Endothelial cell of umbilical vein (primary cell): ENCODE results near the gene SMPX. TPM values are rescaled to one million over a fixed set of nuclear protein-coding genes. Genes with fewer than 3 reads are reported as not detected.

Source experiments
- BruUV-seq: library from RNA; stranded (reverse); fragments of 400-500 nt; replicated peaks from 2 replicates; lab custom pipeline; 2021; lab: Mats Ljungman, UMichigan
- CTCF ChIA-PET: fragments of 300-600, 350-600 bp; sonication (Branson Sonifier 250); formaldehyde crosslinking; loops from one replicate; lab custom pipeline; 2021; ENCODE audit warnings: antibody characterized with exemption, inconsistent platforms; lab: Charles Lee
- POLR2A ChIA-PET: fragments of 300-600, 350-600 bp; sonication (Branson Sonifier 250); formaldehyde crosslinking; loops from one replicate; lab custom pipeline; 2021; ENCODE audit warnings: antibody characterized with exemption, inconsistent platforms; lab: Charles Lee
- DNase-seq: peaks from one replicate; pipeline ENCODE4 v3.0.0-alpha.2; 2011; ENCODE audit warnings: low read depth, low spot score
- FAIRE-seq: peaks from 2 replicates; lab custom pipeline; 2011; peaks lifted over from hg19 to GRCh38; lab: Jason Lieb, UNC
- H2AFZ ChIP-seq: 2 replicates; pipeline ENCODE4 v1.6.0; 2012; ENCODE audit warnings: low read depth, low read length, control low read depth, inconsistent platforms
- H3K27ac ChIP-seq: 2 replicates; pipeline ENCODE4 v1.5.1; 2011; ENCODE audit warnings: low read depth, mild to moderate bottlenecking, control low read depth, low read length, moderate library complexity; ENCODE audit not compliant: insufficient read depth
- H3K27me3 ChIP-seq, 2 experiments: 2 replicates each; pipeline versions ENCODE4 v1.6.0 to v1.6.1; 2011; ENCODE audit warnings: low read length in 2 of 2, mixed read lengths in 1 of 2; ENCODE audit not compliant: control insufficient read depth in 2 of 2, insufficient read depth in 2 of 2
- H3K36me3 ChIP-seq, 2 experiments: 2 replicates in 1 of 2; 3 replicates in 1 of 2; pipeline ENCODE4 v1.5.1; 2011; ENCODE audit warnings: low read length in 2 of 2, mild to moderate bottlenecking in 1 of 2, moderate library complexity in 1 of 2; ENCODE audit not compliant: control insufficient read depth in 2 of 2, insufficient read depth in 2 of 2; ENCODE audit errors: extremely low read depth in 1 of 2
- H3K4me1 ChIP-seq: 3 replicates; pipeline ENCODE4 v1.5.1; 2011; ENCODE audit warnings: mild to moderate bottlenecking, low read length; ENCODE audit not compliant: control insufficient read depth, insufficient read depth; ENCODE audit errors: extremely low read depth
- H3K4me2 ChIP-seq: 2 replicates; pipeline ENCODE4 v1.6.1; 2011; ENCODE audit warnings: low read length, control low read depth, mixed read lengths; ENCODE audit not compliant: insufficient read depth
- H3K4me3 ChIP-seq, 3 experiments: fragments of 200-600 bp in 1 of 3; sonication (generic), shearing (Covaris generic) in 1 of 3; replicated peaks in 1 of 3; 2 replicates each; pipeline ENCODE4 v1.5.1; 2011 to 2016; ENCODE audit warnings: control low read depth in 3 of 3, low read length in 3 of 3, mild to moderate bottlenecking in 2 of 3, inconsistent platforms in 1 of 3, low read depth in 1 of 3, moderate library complexity in 1 of 3; ENCODE audit not compliant: insufficient read depth in 1 of 3
- H3K79me2 ChIP-seq: 2 replicates; pipeline ENCODE4 v1.6.0; 2012; ENCODE audit warnings: low read length, inconsistent platforms; ENCODE audit not compliant: control insufficient read depth, insufficient read depth
- H3K9ac ChIP-seq: replicated peaks from 2 replicates; pipeline ENCODE3; 2011; ENCODE audit warnings: low read length, control low read depth; ENCODE audit not compliant: insufficient read depth; ENCODE audit errors: extremely low read depth
- H3K9me1 ChIP-seq: replicated peaks from 3 replicates; pipeline ENCODE4 v1.6.0; 2011; ENCODE audit warnings: mild to moderate bottlenecking, low read length; ENCODE audit not compliant: control insufficient read depth, insufficient read depth; ENCODE audit errors: extremely low read depth
- H3K9me3 ChIP-seq: replicated peaks from 2 replicates; pipeline ENCODE4 v1.5.1; 2012; ENCODE audit warnings: low read length, inconsistent platforms; ENCODE audit not compliant: control insufficient read depth, insufficient read depth
- H4K20me1 ChIP-seq: replicated peaks from 2 replicates; pipeline ENCODE3; 2011; ENCODE audit warnings: mild to moderate bottlenecking, low read length; ENCODE audit not compliant: control insufficient read depth, insufficient read depth; ENCODE audit errors: extremely low read depth
- EZH2 ChIP-seq: IDR thresholded peaks from 2 replicates; pipeline ENCODE4 v1.6.1; 2012; ENCODE audit warnings: borderline replicate concordance, low read depth, mild to moderate bottlenecking, moderate library complexity, low read length, inconsistent platforms; ENCODE audit not compliant: severe bottlenecking
- FOS ChIP-seq: IDR thresholded peaks from 2 replicates; pipeline ENCODE4 v1.6.1; 2011; ENCODE audit warnings: mild to moderate bottlenecking, low read length, moderate library complexity, borderline replicate concordance; ENCODE audit not compliant: insufficient read depth
- GATA2 ChIP-seq: IDR thresholded peaks from 2 replicates; pipeline ENCODE4 v1.7.0; 2011; ENCODE audit warnings: low read depth, mild to moderate bottlenecking, moderate library complexity, mixed read lengths, low read length; ENCODE audit not compliant: insufficient read length, insufficient read depth
- JUN ChIP-seq: IDR thresholded peaks from 2 replicates; pipeline ENCODE4 v1.6.1; 2011; ENCODE audit warnings: borderline replicate concordance, low read depth; ENCODE audit not compliant: insufficient read length, insufficient read depth
- MYC ChIP-seq: IDR thresholded peaks from one replicate; pipeline ENCODE4 v1.6.1; 2011; ENCODE audit warnings: mild to moderate bottlenecking, low read depth, low read length
- POLR2A ChIP-seq: IDR thresholded peaks from 2 replicates; pipeline ENCODE4 v1.6.1; 2012; ENCODE audit warnings: low read depth, mild to moderate bottlenecking, control low read depth, low read length
- POLR2AphosphoS5 ChIP-seq: IDR thresholded peaks from 2 replicates; pipeline ENCODE4 v1.6.1; 2012; ENCODE audit warnings: low read depth, mild to moderate bottlenecking, control low read depth, low read length, moderate library complexity; ENCODE audit not compliant: insufficient read depth
- dilution Hi-C: fragments of 300-500 bp; cut with MboI; formaldehyde crosslinking; loops from one replicate; pipeline ENCODE4 v1.15.0; 2019; ENCODE audit warnings: low sequenced_read_pairs; ENCODE audit not compliant: extremely low pct_ligation_motif_present
- intact Hi-C: fragments of 100-400 bp; cut with micrococcal nuclease; formaldehyde crosslinking; loops from one replicate; pipeline ENCODE4 v1.10.0; 2022
- polyA plus RNA-seq, 4 experiments: library from polyadenylated mRNA; depleted of rRNA in 3 of 4; stranded (reverse) in 3 of 4; unstranded in 1 of 4; fragments of >200 nt; gene quantifications; 2 replicates each; pipeline versions ENCODE4 v1.2.1 to v1.2.3, GENCODE V29; 2011 to 2012; ENCODE audit warnings: missing spikeins in 1 of 4
- total RNA-seq: library from RNA; stranded (reverse); gene quantifications from 2 replicates; pipeline ENCODE4 v1.2.3, GENCODE V29; 2021
- TF ChIP-seq, protein P1 (sequence below), 2 donors: IDR thresholded peaks; 1 replicate in 1 of 2; 2 replicates in 1 of 2; pipeline ENCODE4 v1.5.1; 2011; ENCODE audit warnings: low read length in 2 of 2, mild to moderate bottlenecking in 2 of 2, moderate library complexity in 2 of 2, control low read depth in 1 of 2, inconsistent platforms in 1 of 2, low read depth in 1 of 2; ENCODE audit not compliant: insufficient read depth in 1 of 2; ENCODE audit errors: extremely low read depth in 1 of 2
- TF ChIP-seq, protein P2 (sequence below): IDR thresholded peaks from 2 replicates; pipeline ENCODE4 v1.6.1; 2011; ENCODE audit not compliant: insufficient read depth, insufficient read length

Gene SMPX
- total and polyA plus RNA-seq, 2 donors (not counting 3 experiments of a cell fraction or from before 2014, with no cell fraction given) = not detected

DNA sequence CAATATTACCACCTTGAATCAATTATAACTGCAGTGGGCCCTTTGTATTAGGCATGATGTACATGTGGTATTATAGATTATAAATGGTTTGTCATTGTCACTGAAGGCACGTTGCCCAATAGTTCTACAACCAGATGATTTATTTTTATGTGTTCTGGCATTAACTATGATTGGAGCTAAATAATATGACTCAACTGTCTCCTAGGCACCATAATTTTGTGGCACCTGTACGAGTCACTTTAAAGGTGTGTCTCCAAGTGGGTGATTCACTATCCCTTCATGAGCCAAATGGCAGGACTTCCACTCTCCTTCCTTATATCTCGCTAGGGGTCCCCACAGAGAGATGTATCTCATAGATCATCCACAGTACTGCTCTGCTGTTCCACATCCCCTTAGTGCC lies 6.1 kb upstream of the SMPX start:
- Histone ChIP-seq H2AFZ (no peak overlapping the region), H3K4me2 (no peak overlapping the region), H3K4me1 (no peaks in the 10 kb centered on the region), H4K20me1 (no peaks in the 10 kb centered on the region), H3K27ac (no peak overlapping the region), H3K4me3 (no peak overlapping the region), H3K9me3 (no peaks in the 10 kb centered on the region), H3K79me2 (no peaks in the 10 kb centered on the region), H3K36me3 (no peaks in the 10 kb centered on the region), H3K9ac (no peak overlapping the region), H3K9me1 (no peaks in the 10 kb centered on the region), H3K27me3 (no peaks in the 10 kb centered on the region)
- dilution Hi-C loops = no loop called here
- TF ChIP-seq, protein P1, sequence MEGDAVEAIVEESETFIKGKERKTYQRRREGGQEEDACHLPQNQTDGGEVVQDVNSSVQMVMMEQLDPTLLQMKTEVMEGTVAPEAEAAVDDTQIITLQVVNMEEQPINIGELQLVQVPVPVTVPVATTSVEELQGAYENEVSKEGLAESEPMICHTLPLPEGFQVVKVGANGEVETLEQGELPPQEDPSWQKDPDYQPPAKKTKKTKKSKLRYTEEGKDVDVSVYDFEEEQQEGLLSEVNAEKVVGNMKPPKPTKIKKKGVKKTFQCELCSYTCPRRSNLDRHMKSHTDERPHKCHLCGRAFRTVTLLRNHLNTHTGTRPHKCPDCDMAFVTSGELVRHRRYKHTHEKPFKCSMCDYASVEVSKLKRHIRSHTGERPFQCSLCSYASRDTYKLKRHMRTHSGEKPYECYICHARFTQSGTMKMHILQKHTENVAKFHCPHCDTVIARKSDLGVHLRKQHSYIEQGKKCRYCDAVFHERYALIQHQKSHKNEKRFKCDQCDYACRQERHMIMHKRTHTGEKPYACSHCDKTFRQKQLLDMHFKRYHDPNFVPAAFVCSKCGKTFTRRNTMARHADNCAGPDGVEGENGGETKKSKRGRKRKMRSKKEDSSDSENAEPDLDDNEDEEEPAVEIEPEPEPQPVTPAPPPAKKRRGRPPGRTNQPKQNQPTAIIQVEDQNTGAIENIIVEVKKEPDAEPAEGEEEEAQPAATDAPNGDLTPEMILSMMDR (IDR thresholded peaks at IDR 0.05; ENCODE audit: extremely low read depth in 1 of 2, insufficient read depth in 1 of 2, low read depth in 1 of 2, low read length in 2 of 2) = no peak
- TF ChIP-seq FOS (no peak), GATA2 (no peak), POLR2AphosphoS5 (no peak), EZH2 (no peak), JUN (no peak), MYC (no peak), POLR2A (no peak)
- TF ChIP-seq, protein P2, sequence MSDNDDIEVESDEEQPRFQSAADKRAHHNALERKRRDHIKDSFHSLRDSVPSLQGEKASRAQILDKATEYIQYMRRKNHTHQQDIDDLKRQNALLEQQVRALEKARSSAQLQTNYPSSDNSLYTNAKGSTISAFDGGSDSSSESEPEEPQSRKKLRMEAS = no peak
- FAIRE-seq = no peak
- intact Hi-C loops = no loop called here
- POLR2A ChIA-PET = no interaction called here
- CTCF ChIA-PET = no interaction called here
- DNase-seq = no peak
- no TSS peak for BruUV-seq
